Endothelial cell (in vitro differentiated cells): ENCODE data around the gene GMDS. TPM values are rescaled to one million over a fixed set of nuclear protein-coding genes. Genes with fewer than 3 reads are reported as not detected.

Experiments used
- DNase-seq: peaks from one replicate; pipeline ENCODE4 v3.0.0; 2021; ENCODE audit warnings: low spot score
- H3K27ac Mint-ChIP-seq: one replicate; pipeline ENCODE4 v1.8.0; 2021; ENCODE audit warnings: mixed read lengths, inconsistent platforms; ENCODE audit not compliant: unreplicated experiment
- H3K27me3 Mint-ChIP-seq: one replicate; pipeline ENCODE4 v1.8.0; 2021; ENCODE audit warnings: mild to moderate bottlenecking, moderate library complexity, mixed read lengths, inconsistent platforms; ENCODE audit not compliant: unreplicated experiment
- H3K36me3 Mint-ChIP-seq: one replicate; pipeline ENCODE4 v1.8.0; 2021; ENCODE audit warnings: mild to moderate bottlenecking, low read depth, mixed read lengths, inconsistent platforms; ENCODE audit not compliant: unreplicated experiment
- H3K4me1 Mint-ChIP-seq: one replicate; pipeline ENCODE4 v1.8.0; 2021; ENCODE audit warnings: mild to moderate bottlenecking, mixed read lengths, inconsistent platforms; ENCODE audit not compliant: unreplicated experiment
- H3K4me3 Mint-ChIP-seq: one replicate; pipeline ENCODE4 v1.8.0; 2021; ENCODE audit warnings: mild to moderate bottlenecking, mixed read lengths, inconsistent platforms; ENCODE audit not compliant: unreplicated experiment
- H3K9me3 Mint-ChIP-seq: one replicate; pipeline ENCODE4 v1.8.0; 2021; ENCODE audit warnings: mixed read lengths, inconsistent platforms; ENCODE audit not compliant: unreplicated experiment
- CTCF ChIP-seq: fragments of 200-600 bp; sonication (generic); IDR thresholded peaks from one replicate; pipeline ENCODE4 v1.5.0; 2021; ENCODE audit warnings: antibody characterized with exemption; ENCODE audit not compliant: unreplicated experiment
- total RNA-seq: library from RNA; stranded (reverse); fragmentation: NEBNext Ultra II Directional; extraction: Animal tissue kit (Norgen Biotek cat#: 25700); gene quantifications from one replicate; pipeline ENCODE4 v1.2.1, GENCODE V29; 2021; ENCODE audit not compliant: unreplicated experiment

GMDS gene
- total RNA-seq, 1 donor from 2014 or later: 36.0 TPM

- H3K4me1 Mint-ChIP-seq: peaks cover 12% of the 10 kb centered on the region
- H3K36me3 Mint-ChIP-seq: peaks cover 8% of the 10 kb centered on the region
- no peak for TF ChIP-seq CTCF
- no peak overlapping the region for H3K4me3 Mint-ChIP-seq
- no peak for DNase-seq
- no peaks in the 10 kb centered on the region for H3K27me3 Mint-ChIP-seq
- H3K27ac Mint-ChIP-seq: no peak overlapping the region
- no peaks in the 10 kb centered on the region for H3K9me3 Mint-ChIP-seq
These were observed 18.5 kb upstream of the GMDS start for GRCh38 chr6:2263896-2264295.

GRCh38 chr6:2259574-2259973 lies 14.2 kb upstream of the GMDS start:
- no peaks in the 10 kb centered on the region for H3K27me3 Mint-ChIP-seq
- H3K4me1 Mint-ChIP-seq: no peaks in the 10 kb centered on the region
- no peak for DNase-seq

GRCh38 chr6:2259002-2259494 lies 13.6 kb upstream of the GMDS start:
- no peaks in the 10 kb centered on the region for H3K27me3 Mint-ChIP-seq

More at GRCh38 chr6:2259574-2259973, 14.2 kb upstream of the GMDS start:
- H3K36me3 Mint-ChIP-seq: peaks cover 13% of the 10 kb centered on the region
- no peaks in the 10 kb centered on the region for H3K9me3 Mint-ChIP-seq
- no peak overlapping the region for H3K27ac Mint-ChIP-seq
- no peak overlapping the region for H3K4me3 Mint-ChIP-seq
- no peak for TF ChIP-seq CTCF

GRCh38 chr6:2258112-2258511 lies 12.7 kb upstream of the GMDS start:
- Mint-ChIP-seq H3K27me3 (no peaks in the 10 kb centered on the region), H3K4me1 (no peaks in the 10 kb centered on the region), H3K9me3 (no peaks in the 10 kb centered on the region), H3K27ac (no peak overlapping the region), H3K4me3 (no peak overlapping the region), H3K36me3 (peaks cover 19% of the 10 kb centered on the region)
- DNase-seq: no peak
- TF ChIP-seq CTCF: no peak

More at GRCh38 chr6:2259002-2259494, 13.6 kb upstream of the GMDS start:
- Mint-ChIP-seq H3K4me1 (no peaks in the 10 kb centered on the region), H3K9me3 (no peaks in the 10 kb centered on the region), H3K36me3 (peaks cover 18% of the 10 kb centered on the region), H3K4me3 (no peak overlapping the region), H3K27ac (no peak overlapping the region)
- no peak for DNase-seq
- TF ChIP-seq CTCF: no peak

- TF ChIP-seq CTCF: no peak
- Mint-ChIP-seq H3K4me3 (no peak overlapping the region), H3K27ac (no peak overlapping the region), H3K27me3 (no peaks in the 10 kb centered on the region), H3K9me3 (no peaks in the 10 kb centered on the region), H3K36me3 (peaks cover 19% of the 10 kb centered on the region), H3K4me1 (no peaks in the 10 kb centered on the region)
- no peak for DNase-seq
These were observed 12.0 kb upstream of the GMDS start for GRCh38 chr6:2257363-2257762.
